AG08396 (cell line): ENCODE results near the gene KRT76.

Experiments used
- DNase-seq: peaks from one replicate; pipeline ENCODE4 v3.0.0; 2012; ENCODE audit warnings: low spot score, mixed read lengths

Gene KRT76

DNA sequence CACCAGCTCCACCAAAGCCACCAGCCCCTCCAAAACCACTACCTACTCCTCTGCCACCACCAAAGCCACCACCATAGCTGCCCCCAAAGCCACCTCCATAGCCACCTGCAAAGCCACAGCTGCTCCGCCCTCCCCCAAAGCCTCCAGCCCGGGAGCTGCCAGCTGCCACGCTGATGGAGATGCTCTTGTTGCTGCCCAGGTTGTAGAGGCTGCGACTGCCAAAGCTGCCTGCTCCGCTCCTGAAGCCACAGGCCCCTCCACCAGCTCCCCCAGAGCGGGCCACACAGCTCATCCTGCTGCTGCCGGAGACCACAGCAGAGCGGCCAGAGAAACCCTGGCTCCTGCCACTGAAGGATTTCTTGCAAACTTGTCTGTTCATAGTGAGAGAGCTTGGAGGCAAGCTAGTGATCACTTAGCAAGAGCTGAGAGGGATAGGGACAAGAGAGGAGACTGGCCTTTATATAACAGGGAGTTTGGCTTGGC lies at the start of gene KRT76:
Gene KRT76 (minus strand): TSS at position 433 of the 483 bp plus-strand sequence. CDS start 54 bp downstream, at position 379.
- no peak for DNase-seq

DNA sequence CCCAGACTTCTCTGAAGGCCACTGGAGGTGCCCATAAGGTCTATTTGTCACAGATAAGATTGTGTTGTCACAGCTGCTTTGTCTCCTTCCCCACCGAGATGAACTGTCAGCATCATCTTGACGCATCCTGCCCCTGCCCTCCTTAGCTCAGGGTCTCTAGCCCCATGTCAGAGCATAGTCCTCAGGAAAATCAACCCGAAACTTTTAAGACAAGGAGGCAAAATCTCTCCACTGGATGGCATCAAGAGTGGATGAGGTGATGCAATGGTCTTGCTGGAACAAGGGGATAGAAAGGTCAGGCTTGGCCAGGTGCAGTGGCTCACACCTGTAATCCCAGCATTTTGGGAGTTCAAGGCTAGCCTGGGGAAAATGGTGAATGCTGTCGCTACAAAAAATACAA lies 48.8 kb upstream of the KRT76 start:
- no peak for DNase-seq

DNA sequence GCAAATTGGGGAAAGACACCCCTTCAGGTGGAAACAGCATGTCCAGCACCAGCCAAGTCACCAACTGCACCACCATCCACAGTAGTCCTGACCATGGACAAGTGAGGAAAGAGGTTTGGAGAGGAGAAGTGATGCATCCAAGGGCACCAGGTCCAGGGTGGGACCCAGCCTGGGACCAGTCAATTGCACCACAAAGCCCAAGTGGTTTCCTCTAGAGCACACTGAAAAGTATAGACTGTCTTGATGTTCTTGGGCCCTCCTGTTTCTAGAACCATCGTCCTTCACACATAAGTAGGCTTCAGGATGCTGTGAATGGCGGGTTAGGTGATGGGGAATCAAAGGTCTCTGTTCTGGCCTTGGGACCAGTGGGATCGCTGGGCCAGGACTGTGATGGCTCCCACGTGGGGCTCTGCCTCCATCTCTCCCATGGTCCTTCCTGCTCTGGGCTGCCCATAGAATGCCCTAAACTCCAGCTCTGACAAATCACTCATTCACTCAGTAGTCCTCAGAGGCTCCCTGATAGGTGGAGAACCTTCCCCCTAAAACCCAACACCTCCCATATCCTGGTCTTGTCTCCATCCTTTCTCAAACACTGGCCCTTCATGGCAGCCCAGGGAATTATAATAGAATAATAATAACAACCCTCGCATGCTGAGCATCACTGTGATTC lies 47.7 kb upstream of the KRT76 start:
- no peak for DNase-seq

DNA sequence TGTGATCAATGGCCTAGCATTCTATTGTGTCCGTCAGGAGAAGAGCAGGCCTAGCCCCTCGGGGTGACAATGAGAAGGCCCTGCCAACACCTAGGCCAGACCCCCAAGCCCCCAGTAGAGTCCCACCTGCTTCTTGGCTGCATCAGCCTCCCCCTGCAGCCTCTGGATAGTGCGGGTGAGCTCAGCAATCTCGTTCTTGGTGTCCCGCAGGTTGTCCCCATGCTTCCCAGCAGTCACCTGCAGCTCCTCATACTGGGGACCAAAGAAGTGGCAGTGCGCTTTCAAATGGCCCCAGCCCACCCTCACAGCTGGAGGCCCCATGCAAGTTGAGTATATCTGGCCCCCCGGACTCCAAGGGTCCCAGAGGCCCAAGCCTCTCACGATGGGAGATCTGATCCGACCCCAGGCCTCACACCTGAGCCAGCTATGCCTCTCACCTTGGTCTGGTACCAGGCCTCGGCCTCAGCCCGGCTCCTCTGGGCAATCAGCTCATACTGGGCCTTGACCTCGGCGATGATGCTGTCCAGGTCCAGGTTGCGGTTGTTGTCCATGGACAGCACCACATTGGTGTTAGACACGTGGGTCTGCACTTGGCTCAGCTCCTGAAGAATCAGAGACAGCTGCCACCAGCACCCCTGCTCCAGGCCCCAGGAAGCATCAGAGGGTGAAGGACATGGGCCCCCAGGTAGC lies 46.8 kb upstream of the KRT76 start:
- DNase-seq = no peak

DNA sequence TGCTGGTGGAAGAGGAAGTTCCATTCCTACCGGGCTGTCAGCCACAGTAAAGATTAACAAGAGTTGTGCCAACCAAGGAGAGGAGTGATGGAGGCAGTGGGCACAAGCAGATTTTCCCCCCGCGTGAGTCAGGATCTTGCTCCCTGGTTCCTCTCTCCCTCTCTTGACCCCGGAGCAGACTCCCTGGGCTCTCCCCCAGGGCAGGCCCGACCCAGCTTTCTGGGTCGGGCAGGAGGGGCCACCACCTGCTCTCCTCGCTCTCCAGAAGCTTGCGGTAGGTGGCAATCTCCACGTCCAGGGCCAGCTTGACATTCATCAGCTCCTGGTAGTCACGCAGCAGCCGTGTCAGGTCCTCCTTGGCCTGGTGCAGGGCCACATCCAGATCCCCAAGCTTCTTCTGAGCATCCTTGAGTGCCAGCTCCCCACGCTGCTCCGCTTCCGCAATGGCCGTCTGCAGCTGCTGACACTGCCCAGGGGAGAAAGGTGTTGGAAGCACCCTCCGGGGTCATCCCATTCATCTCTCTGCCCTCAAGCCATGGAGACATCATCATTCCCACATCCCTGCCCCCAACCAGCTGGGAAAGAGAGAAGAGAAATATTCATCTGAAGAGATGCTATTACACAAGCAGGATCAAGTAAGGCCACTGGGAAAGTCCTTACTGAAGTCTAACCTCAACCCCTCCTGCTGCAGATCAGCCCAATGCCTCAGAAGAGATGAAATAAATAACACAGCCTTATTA lies 45.8 kb upstream of the KRT76 start:
- no peak for DNase-seq

DNA sequence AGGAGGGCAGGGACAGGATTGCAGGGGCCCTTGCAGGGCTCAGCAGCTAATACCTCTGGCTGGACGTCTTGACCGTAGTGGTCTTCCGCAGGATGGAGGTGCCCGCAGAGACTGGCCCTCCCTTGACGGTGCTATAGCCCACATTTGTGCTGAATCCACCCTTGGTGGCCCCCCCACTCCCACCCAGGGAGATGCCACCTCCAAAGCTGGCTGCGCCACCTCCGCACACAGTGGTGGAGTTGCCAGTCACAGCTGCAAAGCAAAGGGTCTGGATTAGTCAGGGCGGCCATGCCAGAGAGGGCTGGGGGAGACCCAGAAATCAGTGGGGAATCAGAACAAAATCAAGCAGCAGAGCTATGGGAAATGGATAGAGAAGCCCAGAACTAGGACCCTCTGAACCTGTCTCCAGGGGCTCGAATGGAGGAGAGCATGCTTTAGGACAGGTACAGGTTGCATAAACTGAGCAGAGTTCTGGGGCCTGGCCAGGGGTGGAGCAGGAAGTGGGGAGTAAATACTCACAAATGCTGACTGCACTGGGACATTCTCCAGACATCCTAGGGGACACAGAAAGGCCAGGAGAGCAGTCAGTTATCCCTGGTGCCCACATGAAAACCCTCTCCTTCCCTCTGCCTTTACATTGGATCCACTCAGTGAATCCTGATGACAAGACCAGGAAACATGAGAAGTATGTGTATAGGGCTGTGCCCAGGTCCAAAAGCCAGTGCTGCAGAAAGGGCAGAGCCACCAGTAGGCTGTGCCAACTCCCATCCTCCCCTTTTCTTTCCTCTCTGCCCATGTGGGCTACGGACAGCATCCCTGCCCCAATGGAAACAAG lies 44.9 kb upstream of the KRT76 start:
- no peak for DNase-seq

DNA sequence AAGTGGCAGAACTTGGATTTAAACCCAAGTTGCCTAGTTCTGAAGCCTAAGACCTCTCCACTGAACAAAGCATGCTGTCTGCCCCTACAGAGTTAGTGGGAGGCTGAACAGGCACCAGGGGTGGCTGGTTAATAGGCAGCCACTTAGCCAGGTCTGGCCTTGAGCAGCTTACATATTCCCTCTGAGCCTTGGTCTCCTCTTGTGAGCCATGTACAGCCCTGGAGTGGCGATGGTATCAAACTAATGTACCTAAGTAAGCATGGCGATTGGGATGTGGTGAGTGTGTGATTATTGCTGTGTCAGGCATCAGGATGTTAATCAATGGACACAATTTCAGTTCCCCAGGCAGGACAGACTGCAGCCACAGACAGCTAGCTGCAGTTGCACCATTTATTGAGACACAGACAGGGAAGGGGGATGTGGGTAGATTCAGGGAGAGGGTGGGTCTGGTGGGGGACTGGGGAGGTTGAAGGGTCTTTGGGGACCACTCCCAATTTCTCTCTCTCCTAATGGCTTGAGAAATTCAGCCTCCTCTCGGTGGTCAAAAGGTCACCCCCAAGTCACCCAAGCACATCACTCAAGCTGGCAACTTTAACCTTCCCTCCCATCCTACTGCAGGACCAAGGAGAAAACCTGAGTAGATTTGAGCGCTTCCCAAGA lies 44.1 kb upstream of the KRT76 start:
- no peak for DNase-seq

DNA sequence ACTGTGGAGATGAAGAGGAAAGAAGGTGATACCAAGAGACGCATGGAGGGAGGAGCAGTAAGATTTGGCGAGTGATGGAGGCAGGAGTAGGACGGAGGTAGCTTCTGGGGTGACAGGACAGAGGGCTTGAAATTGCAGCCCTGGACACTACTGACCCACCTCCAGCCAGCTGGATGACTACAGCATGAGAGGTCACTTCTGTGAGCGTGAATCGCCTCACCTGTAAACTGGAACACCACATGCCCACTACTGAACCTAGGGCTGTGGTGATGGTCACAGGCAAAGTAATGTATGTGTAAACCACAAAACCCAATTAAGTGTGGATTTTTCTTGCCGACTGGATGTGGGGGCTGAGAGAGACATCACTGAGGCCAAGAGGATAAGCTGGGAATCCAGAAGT lies 43.4 kb upstream of the KRT76 start:
- no peak for DNase-seq

DNA sequence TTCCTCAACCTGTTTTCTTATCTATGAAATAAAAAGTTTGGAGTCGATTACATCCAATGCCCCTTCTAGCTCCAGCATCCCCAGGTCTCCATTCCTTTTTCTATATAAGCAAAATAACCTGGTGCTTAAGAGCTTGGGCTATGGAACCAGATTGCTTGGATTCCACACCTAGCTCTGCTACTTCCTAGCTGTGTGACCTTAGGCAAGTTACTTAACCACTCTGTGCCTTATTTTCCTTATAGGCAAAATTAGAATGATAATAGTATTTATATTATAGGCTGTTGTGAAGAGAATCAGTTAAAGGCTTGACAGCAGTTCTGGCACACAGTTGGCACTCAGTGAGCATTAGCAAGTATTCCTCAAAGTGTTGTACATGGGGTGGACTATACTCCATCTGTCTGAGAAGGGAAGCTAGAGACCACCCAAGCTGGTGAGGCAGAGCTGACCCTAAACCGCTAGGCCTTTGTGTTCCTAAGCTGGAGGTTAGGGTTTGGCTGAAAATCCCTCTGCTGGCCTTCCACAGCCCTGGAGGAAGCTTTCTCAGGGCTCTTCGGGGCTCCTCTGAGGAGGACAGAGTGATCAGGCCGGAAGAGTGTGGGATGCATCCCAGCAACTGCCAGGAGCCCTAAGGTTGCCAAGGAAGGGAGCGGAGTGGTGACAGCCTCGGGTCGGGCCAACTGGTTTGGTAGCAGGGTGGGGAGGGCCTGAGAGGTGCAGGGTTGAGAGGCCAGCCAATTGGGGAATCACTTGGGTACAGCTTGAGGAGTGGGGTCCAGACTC lies 42.8 kb upstream of the KRT76 start:
- no peak for DNase-seq

DNA sequence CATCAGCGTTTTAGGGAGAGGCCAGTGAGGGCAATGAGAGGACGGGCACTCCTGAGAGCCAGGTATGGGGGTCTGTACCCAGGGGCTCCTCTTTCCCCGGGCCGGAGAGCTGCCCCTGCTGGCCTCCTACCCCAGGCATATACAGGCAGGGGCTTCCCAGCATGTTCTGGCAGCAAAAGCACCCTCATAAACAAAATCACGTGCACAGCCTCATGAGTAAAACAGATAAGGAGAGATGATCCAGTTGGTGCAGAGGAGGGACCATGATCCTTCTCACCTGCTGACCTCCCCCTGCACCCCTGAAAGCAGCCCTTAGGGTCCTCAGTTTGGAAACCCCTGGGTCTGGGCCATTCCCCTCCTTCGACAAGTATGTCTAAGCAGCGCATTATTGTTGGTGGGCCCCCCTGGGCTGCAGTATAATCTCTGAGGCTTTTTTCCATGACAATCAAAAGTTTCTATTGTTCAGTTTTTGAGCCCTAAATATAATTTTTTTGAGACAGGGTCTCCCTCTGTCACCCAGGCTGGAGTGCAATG lies 41.8 kb upstream of the KRT76 start:
- DNase-seq = no peak

DNA sequence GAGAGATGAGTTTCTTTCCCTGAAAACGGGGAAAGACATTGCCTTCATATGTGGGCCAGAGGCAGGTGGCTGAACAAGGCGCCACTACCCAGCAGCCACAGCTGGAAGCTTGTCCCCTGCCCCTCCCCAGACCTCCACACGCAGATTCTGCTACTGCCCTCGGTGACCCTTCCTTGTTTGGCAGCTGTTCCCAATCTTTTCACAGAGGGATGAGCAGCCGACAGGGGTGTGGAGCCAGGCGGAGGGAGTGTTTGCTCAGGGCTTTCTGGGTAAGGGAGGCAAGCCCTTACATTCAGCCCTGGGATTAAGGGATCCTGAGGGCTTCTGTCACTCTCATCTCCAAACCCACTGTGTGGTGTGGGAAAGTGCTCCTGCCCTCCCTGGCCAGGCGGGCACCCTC lies 41.2 kb upstream of the KRT76 start:
- DNase-seq = no peak

DNA sequence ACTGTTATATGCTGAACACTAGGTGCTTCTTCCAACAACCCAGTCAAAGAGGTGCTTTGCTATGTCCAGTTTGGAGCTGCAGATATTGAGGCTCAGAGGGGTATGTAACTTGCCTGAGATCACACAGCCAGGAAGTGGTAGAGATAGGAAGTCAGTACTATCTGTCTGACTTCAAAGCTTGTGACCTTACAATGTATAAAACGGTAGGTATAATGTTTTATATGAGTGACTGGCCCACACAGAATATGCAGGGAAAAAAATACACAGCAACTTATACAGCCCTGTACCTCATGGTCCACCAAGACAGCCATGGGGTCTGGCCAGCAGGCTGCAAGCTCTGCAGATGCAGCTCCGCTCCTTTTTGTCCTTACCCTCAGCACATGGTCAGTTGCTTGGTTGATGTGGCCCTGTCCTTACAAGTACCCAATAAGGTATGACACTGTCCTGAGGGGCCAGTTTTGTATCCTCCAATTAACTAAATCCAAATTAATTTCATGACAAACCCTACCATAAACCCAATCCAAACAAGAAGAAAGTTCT lies 40.6 kb upstream of the KRT76 start:
- DNase-seq = no peak

DNA sequence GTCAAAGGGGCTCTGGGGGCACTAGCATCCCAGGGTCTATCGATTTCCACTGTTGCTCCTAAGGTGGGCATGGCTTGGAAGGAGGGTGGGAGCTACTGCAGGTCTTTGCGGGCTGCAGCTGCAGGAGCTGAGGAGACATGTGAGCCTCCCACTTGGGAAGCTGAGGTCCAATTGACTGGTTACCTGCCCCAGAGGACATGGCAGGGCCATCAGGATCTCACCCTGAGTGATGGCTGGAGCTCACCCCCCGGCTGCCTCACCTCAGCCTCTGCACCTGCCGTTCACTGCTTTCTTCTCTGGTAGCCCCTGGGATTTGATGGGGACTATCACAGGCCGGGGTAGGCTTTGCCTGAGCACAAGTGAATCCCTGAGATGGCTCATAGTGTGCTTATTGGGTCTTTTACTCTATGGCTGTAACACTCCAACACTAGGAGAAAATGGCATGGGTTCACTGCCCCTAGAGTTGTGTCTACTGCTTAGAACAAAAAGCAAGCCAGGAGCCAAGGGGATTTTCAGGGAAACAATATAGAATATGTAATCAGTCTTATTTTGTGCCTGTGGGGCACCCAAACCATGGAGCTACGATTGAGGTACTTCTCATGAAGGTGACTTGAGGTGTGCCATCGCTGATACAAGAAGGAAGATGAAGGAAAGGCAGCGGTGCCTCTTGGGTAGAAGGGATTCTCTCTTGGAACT lies 40.0 kb upstream of the KRT76 start:
- DNase-seq = no peak

DNA sequence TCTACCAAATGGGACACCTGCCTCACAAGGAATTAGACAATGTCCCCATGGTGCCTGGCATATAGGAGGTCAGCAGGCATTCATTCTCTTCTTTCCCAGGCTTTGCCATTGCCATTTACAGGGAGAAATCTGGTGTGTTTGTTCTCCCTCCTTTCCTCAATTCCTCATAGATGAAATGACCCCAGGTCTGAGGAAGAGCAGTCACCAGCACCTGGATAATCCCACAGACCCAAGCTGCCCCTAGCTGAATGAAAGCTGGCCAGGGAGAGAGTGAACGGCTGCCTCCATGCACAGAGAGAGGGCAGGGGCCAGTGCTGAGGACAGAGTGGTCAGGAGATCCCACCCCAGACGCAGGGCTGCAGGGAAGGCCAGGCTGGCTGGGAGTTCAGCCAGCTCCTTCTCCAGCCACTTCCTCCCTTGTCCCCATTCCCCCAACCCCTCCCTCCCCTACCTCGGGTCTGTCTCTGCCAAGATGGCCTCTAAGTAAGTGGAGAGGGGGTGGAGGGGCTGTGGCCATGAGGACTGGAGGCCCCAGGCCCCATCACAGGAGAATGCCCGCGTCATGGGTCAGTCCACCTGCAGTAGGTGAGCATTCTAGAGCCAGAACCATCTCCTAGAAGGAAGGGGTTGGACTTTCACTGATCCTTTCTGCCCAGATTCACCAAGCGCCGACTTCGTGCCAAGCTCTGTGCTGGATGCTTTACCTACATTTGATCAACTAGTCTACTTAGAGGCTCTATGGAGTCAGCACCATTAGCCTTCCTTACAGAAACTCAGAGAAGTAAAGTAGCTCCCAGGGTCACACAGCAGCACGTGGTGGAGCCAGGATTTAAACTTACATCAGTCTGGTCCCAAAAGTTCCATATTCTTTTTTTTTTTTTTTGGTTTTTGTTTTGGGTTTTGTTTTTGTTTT lies 38.8 kb upstream of the KRT76 start:
- no peak for DNase-seq

DNA sequence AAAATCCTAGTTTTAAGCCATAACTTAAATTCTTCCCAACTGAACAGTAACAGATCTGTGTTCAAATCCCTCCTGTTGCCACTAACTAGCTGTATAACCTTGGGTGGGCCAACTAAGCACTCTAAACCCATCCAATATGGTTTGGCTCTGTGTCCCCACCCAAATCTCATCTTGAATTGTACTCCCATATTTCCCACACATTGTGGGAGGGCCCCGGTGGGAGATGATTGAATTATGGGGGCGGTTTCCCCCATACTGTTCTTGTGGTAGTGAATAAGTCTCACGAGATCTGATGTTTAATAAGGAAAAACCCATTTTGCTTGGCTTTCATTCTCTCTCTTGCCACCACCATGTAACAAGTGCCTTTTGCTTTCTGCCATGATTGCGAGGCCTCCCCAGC lies 38.0 kb upstream of the KRT76 start:
- no peak for DNase-seq

DNA sequence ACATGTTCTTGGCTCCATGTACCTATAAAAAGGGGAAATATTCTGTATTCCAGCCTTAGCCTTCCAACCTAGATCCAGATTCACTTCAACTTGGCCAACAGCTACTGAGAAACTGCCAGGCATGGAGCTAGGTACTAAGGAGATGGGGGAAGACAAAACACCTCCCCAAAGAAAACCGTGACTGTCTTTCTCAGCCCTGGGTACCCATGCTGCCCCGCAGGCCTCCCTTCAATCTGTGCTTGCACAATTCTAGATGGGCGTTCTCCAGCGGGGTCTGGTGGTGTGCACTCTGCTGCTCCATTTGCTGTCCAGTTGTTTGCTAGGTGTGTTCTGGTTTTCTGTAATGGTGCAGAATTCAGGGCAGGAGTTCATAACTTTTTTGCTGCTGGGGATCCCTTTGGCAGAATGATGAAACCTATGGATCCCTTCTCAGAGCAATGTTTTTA lies 37.6 kb upstream of the KRT76 start:
- no peak for DNase-seq

DNA sequence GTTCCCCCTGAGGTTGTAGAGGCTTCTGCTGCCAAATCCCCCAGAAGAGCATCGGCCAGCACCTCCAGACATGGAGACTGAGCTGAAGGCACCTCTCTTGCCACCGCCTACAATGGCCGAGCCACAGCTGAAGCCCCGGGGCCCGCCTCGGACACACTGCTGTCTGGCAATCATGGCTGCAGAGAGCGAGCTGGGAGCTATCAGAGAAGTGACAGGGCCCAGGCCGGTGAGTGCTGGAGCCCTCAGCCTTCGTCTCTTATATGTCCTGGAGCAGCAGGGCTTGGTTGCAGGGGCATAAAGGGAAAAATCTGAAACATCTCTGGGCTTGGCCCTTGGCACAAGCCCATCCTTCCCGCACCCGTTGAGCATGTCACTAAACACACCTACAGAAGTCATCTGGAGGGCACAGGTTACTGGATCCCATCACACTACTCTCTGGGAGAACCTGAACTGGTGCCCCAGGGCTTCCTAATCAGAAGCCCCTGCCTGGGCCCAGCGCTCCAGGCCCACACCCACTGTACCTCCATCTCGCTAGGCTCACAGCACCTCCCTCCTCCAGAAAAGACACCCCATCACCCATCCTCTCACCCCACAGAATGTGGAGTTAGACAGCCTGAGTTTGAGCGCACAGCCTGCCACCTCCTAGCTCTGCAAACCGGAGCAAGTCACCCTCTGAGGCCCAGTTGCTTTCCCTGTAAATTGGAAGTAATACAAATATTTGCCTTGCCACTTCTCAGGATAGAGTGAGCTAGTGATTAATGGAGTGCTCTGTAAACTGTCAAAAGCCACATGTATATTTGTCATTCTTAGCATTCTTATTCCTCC lies 37.0 kb upstream of the KRT76 start, which contains the start of gene KRT4:
Gene KRT4 (minus strand): TSS at position 232 of the 825 bp plus-strand sequence. CDS start 58 bp downstream, at position 174.
- DNase-seq = peak; percentile 38
